NB4 (cell line): ENCODE data around the gene CECR2.
"Not testable (repeated sequence)": the region's sequence is repeated elsewhere in the genome, so short reads cannot be mapped to it uniquely, and the experiment has no call there.

Experiments
- DNase-seq: peaks from one replicate; pipeline ENCODE4 v3.0.0; 2010; ENCODE audit warnings: low read depth
- H3K4me3 ChIP-seq: one replicate; pipeline ENCODE4 v1.5.1; 2011; ENCODE audit warnings: mild to moderate bottlenecking, low read depth, low read length, moderate library complexity
- MAX ChIP-seq: IDR thresholded peaks from 2 replicates; pipeline ENCODE4 v1.6.1; 2011; ENCODE audit warnings: low read depth, low read length
- MYC ChIP-seq: IDR thresholded peaks from 2 replicates; pipeline ENCODE4 v1.6.1; 2011; ENCODE audit warnings: low read depth, low read length
- POLR2A ChIP-seq: IDR thresholded peaks from 2 replicates; pipeline ENCODE4 v1.6.1; 2011; ENCODE audit warnings: mild to moderate bottlenecking; ENCODE audit not compliant: insufficient read length; ENCODE audit errors: extremely low read depth
- TF ChIP-seq, protein P1 (sequence below): IDR thresholded peaks from one replicate; pipeline ENCODE4 v1.5.1; 2012; ENCODE audit warnings: low read depth, low read length

The CECR2 gene

GRCh38 chr22:17422736-17423343, 53.6 kb downstream of the CECR2 start:
- TF ChIP-seq POLR2A = no peak
- no peak for TF ChIP-seq MAX
- TF ChIP-seq, protein P1, sequence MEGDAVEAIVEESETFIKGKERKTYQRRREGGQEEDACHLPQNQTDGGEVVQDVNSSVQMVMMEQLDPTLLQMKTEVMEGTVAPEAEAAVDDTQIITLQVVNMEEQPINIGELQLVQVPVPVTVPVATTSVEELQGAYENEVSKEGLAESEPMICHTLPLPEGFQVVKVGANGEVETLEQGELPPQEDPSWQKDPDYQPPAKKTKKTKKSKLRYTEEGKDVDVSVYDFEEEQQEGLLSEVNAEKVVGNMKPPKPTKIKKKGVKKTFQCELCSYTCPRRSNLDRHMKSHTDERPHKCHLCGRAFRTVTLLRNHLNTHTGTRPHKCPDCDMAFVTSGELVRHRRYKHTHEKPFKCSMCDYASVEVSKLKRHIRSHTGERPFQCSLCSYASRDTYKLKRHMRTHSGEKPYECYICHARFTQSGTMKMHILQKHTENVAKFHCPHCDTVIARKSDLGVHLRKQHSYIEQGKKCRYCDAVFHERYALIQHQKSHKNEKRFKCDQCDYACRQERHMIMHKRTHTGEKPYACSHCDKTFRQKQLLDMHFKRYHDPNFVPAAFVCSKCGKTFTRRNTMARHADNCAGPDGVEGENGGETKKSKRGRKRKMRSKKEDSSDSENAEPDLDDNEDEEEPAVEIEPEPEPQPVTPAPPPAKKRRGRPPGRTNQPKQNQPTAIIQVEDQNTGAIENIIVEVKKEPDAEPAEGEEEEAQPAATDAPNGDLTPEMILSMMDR = no peak
- TF ChIP-seq MYC = no peak
- no peak overlapping the region for H3K4me3 ChIP-seq
- DNase-seq = no peak

GRCh38 chr22:17423616-17424015, 54.4 kb downstream of the CECR2 start:
- H3K4me3 ChIP-seq = no peak overlapping the region
- TF ChIP-seq, protein P1 = no peak
- TF ChIP-seq MYC (no peak), MAX (no peak), POLR2A (no peak)
- DNase-seq = no peak

- H3K4me3 ChIP-seq, DNase-seq: not testable (repeated sequence)
These were observed 58.3 kb downstream of the CECR2 start for GRCh38 chr22:17427528-17427927.

GRCh38 chr22:17429516-17429915, 60.3 kb downstream of the CECR2 start:
- H3K4me3 ChIP-seq = no peak overlapping the region
- TF ChIP-seq POLR2A = no peak
- TF ChIP-seq MAX = no peak
- TF ChIP-seq, protein P1 = no peak
- no peak for TF ChIP-seq MYC
- peak; percentile 49 for DNase-seq

DNA sequence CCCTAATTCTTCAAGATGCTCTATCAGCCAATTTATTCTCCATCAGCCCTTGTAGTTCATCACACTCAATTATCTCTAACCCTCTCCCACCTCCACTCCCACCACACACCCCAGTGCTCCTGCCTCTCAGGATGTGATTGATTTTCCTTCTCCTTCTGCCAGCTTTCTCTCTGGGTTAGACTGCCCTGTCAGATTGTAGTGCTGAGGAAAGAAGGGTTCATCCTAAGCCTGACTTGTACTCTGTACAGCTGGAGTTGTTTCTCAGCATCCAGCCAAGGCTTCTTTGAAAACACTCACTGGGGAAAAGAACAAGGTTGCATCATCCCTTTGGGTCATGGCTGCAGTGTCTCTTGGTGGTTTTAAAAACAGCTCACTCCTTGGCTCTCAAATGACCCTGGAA, 61.2 kb downstream of the CECR2 start:
- no peak overlapping the region for H3K4me3 ChIP-seq
- peak; percentile 32 for DNase-seq
- no peak for TF ChIP-seq MYC
- TF ChIP-seq, protein P1 = no peak
- no peak for TF ChIP-seq MAX
- no peak for TF ChIP-seq POLR2A

DNA sequence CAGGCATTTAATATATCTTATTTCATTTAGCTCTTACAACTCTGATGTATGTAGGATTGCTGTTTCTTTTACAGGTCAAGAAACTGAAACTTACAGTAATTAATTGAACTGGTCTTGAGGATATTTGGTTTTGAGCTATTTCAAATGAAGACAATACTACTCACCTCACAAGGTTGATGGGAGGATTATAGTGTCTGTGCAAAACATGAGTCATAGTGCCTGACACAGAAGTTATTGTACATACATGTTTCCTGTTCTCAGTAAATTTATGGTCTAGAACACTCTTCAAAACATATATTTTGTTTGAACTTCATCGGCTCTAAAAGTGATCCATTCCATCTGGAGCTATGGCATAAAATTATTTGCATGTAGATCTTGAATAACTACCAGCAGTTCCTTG, 61.9 kb downstream of the CECR2 start:
- H3K4me3 ChIP-seq = no peak overlapping the region
- peak; percentile 8 for DNase-seq
- TF ChIP-seq MYC = no peak
- no peak for TF ChIP-seq POLR2A
- TF ChIP-seq, protein P1 = no peak
- no peak for TF ChIP-seq MAX
